HCT116 (cell line): ENCODE data around the gene USP3. TPM values are rescaled to one million over a fixed set of nuclear protein-coding genes. Genes with fewer than 3 reads are reported as not detected.

ENCODE experiments used
- ATAC-seq: fragments of 200-7000 bp; cut with Tn5 transposase; 2 replicates; pipeline ENCODE4 v1.9.1; 2020; ENCODE audit warnings: mild to moderate bottlenecking, moderate library complexity
- BruUV-seq: library from RNA; stranded (reverse); fragments of 400-500 nt; replicated peaks from 2 replicates; lab custom pipeline; 2021; lab: Mats Ljungman, UMichigan
- CTCF ChIA-PET: fragments of 300-600 bp; sonication (Branson Sonifier 250); formaldehyde crosslinking; loops from one replicate; lab custom pipeline; 2021; ENCODE audit warnings: antibody characterized with exemption; lab: Charles Lee
- POLR2A ChIA-PET: fragments of 300-600, 350-600 bp; sonication (Branson Sonifier 250); formaldehyde crosslinking; loops from one replicate; lab custom pipeline; 2021; ENCODE audit warnings: antibody characterized with exemption; lab: Charles Lee
- RAD21 ChIA-PET, 2 experiments: fragments of 300-600 bp; sonication (Branson Sonifier 250); formaldehyde crosslinking; loops; one replicate each; lab custom pipeline; 2023; ENCODE audit warnings: low total read pairs in 2 of 2; ENCODE audit not compliant: uncharacterized antibody in 2 of 2, unreplicated experiment in 2 of 2, low non-redundant PET in 1 of 2; lab: Charles Lee
- DNase-seq: peaks from one replicate; pipeline ENCODE4 v3.0.0-alpha.2; 2010; ENCODE audit warnings: low read depth, low spot score
- H2AFZ ChIP-seq: fragments of 200-600 bp; shearing (Covaris generic), sonication (generic); 2 replicates; pipeline ENCODE4 v1.6.1; 2017; ENCODE audit warnings: low read depth, mixed run types, mixed read lengths, antibody characterized with exemption, low read length; ENCODE audit not compliant: poor library complexity, severe bottlenecking
- H3K27ac ChIP-seq: 2 replicates; pipeline ENCODE4 v1.5.1; 2012; ENCODE audit warnings: low read depth, low read length
- H3K27me3 ChIP-seq: fragments of 200-600 bp; sonication (generic); 2 replicates; pipeline ENCODE4 v1.6.1; 2016; ENCODE audit warnings: mixed run types, low read length, mixed read lengths; ENCODE audit not compliant: insufficient read depth
- H3K36me3 ChIP-seq, 2 experiments: fragments of 200-500 bp in 1 of 2; fragments of 200-600 bp in 1 of 2; sonication (Bioruptor generic) in 1 of 2; sonication (generic) in 1 of 2; 2 replicates each; pipeline versions ENCODE4 v1.5.1 to v1.6.1; 2014 to 2016; ENCODE audit warnings: low read length in 2 of 2, inconsistent platforms in 1 of 2, mixed read lengths in 1 of 2, mixed run types in 1 of 2; ENCODE audit not compliant: insufficient read depth in 2 of 2, control insufficient read depth in 1 of 2
- H3K4me1 ChIP-seq, 2 experiments: fragments of 200-600 bp in 1 of 2; sonication (generic) in 1 of 2; 2 replicates each; pipeline versions ENCODE4 v1.5.1 to v1.6.1; 2012 to 2017; ENCODE audit warnings: low read length in 2 of 2, inconsistent platforms in 1 of 2, mild to moderate bottlenecking in 1 of 2, mixed read lengths in 1 of 2, mixed run types in 1 of 2, moderate library complexity in 1 of 2; ENCODE audit not compliant: insufficient read depth in 2 of 2, control insufficient read depth in 1 of 2
- H3K4me2 ChIP-seq: fragments of 200-600 bp; sonication (generic); 2 replicates; pipeline ENCODE4 v1.6.1; 2017; ENCODE audit warnings: mixed run types, low read length, mixed read lengths
- H3K4me3 ChIP-seq, 2 experiments: fragments of 200-600 bp in 1 of 2; sonication (generic) in 1 of 2; replicated peaks in 1 of 2; 2 replicates each; pipeline ENCODE4 v1.5.1; 2011 to 2016; ENCODE audit warnings: low read length in 2 of 2, control low read depth in 1 of 2, low read depth in 1 of 2, mild to moderate bottlenecking in 1 of 2, mixed read lengths in 1 of 2, mixed run types in 1 of 2
- H3K79me2 ChIP-seq: fragments of 200-600 bp; sonication (generic); 2 replicates; pipeline ENCODE4 v1.6.1; 2017; ENCODE audit warnings: mild to moderate bottlenecking, mixed run types, low read length, moderate library complexity, mixed read lengths; ENCODE audit not compliant: insufficient read depth
- H3K9ac ChIP-seq: fragments of 200-600 bp; sonication (generic); 2 replicates; pipeline ENCODE4 v1.6.1; 2016; ENCODE audit warnings: low read length, mixed read lengths
- H3K9me2 ChIP-seq: fragments of 200-600 bp; sonication (generic), shearing (Covaris generic); 2 replicates; pipeline ENCODE4 v1.6.1; 2017; ENCODE audit warnings: mixed run types, mild to moderate bottlenecking, moderate library complexity; ENCODE audit not compliant: insufficient read depth
- H3K9me3 ChIP-seq, 2 experiments: fragments of 200-500 bp in 1 of 2; fragments of 200-600 bp in 1 of 2; sonication (Bioruptor generic) in 1 of 2; sonication (generic) in 1 of 2; 2 replicates each; pipeline ENCODE4 v1.6.1; 2014 to 2017; ENCODE audit warnings: low read length in 2 of 2, mixed read lengths in 2 of 2, inconsistent platforms in 1 of 2, low read depth in 1 of 2, mild to moderate bottlenecking in 1 of 2, mixed run types in 1 of 2, moderate library complexity in 1 of 2; ENCODE audit not compliant: control insufficient read depth in 1 of 2, insufficient read depth in 1 of 2
- H4K20me1 ChIP-seq: fragments of 200-600 bp; sonication (generic), shearing (Covaris generic); 2 replicates; pipeline ENCODE4 v1.6.1; 2017; ENCODE audit warnings: mixed run types, mild to moderate bottlenecking, moderate library complexity; ENCODE audit not compliant: insufficient read depth
- CBX3 ChIP-seq: IDR thresholded peaks from 2 replicates; pipeline ENCODE4 v1.6.1; 2012; ENCODE audit warnings: low read depth
- CTCF ChIP-seq, 3 experiments: fragments of 200-600 bp in 1 of 3; sonication (generic) in 1 of 3; IDR thresholded peaks in 2 of 3; conservative IDR thresholded peaks in 1 of 3; 2 replicates each; pipeline ENCODE4 v1.5.1; 2012 to 2017; ENCODE audit warnings: low read depth in 2 of 3, low read length in 2 of 3, antibody characterized with exemption in 1 of 3, borderline replicate concordance in 1 of 3, control low read depth in 1 of 3, mild to moderate bottlenecking in 1 of 3, mixed read lengths in 1 of 3, mixed run types in 1 of 3, moderate library complexity in 1 of 3; ENCODE audit not compliant: insufficient read depth in 1 of 3
- EGR1 ChIP-seq: IDR thresholded peaks from 2 replicates; pipeline ENCODE4 v1.6.1; 2012; ENCODE audit warnings: low read depth
- EZH2 ChIP-seq: fragments of 200-600 bp; sonication (generic); IDR thresholded peaks from 2 replicates; pipeline ENCODE4 v1.6.1; 2017; ENCODE audit warnings: antibody characterized with exemption, mixed run types
- EZH2phosphoT487 ChIP-seq: fragments of 200-600 bp; IDR thresholded peaks from 2 replicates; pipeline ENCODE4 v1.6.1; 2018; ENCODE audit warnings: antibody characterized with exemption, borderline replicate concordance
- SIN3A ChIP-seq: IDR thresholded peaks from 2 replicates; pipeline ENCODE4 v1.6.1; 2012; ENCODE audit warnings: low read depth
- SP1 ChIP-seq: IDR thresholded peaks from 2 replicates; pipeline ENCODE4 v1.6.1; 2012; ENCODE audit warnings: low read depth
- SRF ChIP-seq: IDR thresholded peaks from 2 replicates; pipeline ENCODE4 v1.6.1; 2012; ENCODE audit warnings: low read depth
- intact Hi-C: fragments of 100-400 bp; cut with micrococcal nuclease; formaldehyde crosslinking; loops from 2 replicates; pipeline ENCODE4 v1.10.0; 2022
- total RNA-seq: library from RNA; stranded (reverse); gene quantifications from one replicate; pipeline ENCODE4 v1.2.1, GENCODE V29; 2021; ENCODE audit not compliant: unreplicated experiment
- TF ChIP-seq, protein P1 (sequence below): IDR thresholded peaks from 2 replicates; pipeline ENCODE4 v1.6.1; 2011; ENCODE audit warnings: mild to moderate bottlenecking, low read length, moderate library complexity; ENCODE audit not compliant: insufficient replicate concordance; ENCODE audit errors: extremely low read depth
- TF ChIP-seq, protein P2 (sequence below): IDR thresholded peaks from 2 replicates; pipeline ENCODE4 v1.6.1; 2012

The USP3 gene
- total RNA-seq, 1 experiment from 2014 or later, result 61.6 TPM

DNA sequence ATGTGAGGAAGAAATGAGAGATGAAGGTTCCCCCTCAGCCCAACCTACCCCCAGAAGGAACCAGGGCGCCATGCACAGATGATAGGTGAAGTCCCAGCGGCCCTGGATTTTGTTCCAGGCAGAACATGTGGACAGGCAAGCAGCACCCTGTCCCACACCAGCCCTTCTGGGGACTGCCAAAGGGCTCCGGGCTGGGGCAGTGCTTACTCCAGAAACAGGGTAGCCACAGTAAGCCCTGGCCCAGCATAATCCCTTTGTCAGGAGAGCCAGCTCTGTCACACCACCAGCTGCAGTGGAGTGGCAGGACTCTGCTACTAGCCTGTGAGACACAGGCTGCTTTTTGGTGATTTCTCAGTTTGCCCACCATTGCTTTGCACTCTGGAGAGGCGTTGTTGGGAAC is 99.1 kb downstream of the USP3 start:
- H3K27ac ChIP-seq, result no peak overlapping the region
- H3K36me3 ChIP-seq, result no peaks in the 10 kb centered on the region
- H3K9ac ChIP-seq, result no peak overlapping the region
- TF ChIP-seq SP1 (no peak), SRF (no peak), SIN3A (no peak), CBX3 (no peak), EZH2phosphoT487 (no peak), EGR1 (no peak), EZH2 (no peak), CTCF (IDR thresholded peaks at IDR 0.05 in 2 of 3, conservative IDR thresholded peaks at IDR 0.05 in 1 of 3; ENCODE audit: borderline replicate concordance in 1 of 3, insufficient read depth in 1 of 3, low read depth in 2 of 3, low read length in 2 of 3) (no peak)
- TF ChIP-seq, protein P1, sequence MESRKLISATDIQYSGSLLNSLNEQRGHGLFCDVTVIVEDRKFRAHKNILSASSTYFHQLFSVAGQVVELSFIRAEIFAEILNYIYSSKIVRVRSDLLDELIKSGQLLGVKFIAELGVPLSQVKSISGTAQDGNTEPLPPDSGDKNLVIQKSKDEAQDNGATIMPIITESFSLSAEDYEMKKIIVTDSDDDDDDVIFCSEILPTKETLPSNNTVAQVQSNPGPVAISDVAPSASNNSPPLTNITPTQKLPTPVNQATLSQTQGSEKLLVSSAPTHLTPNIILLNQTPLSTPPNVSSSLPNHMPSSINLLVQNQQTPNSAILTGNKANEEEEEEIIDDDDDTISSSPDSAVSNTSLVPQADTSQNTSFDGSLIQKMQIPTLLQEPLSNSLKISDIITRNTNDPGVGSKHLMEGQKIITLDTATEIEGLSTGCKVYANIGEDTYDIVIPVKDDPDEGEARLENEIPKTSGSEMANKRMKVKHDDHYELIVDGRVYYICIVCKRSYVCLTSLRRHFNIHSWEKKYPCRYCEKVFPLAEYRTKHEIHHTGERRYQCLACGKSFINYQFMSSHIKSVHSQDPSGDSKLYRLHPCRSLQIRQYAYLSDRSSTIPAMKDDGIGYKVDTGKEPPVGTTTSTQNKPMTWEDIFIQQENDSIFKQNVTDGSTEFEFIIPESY, result no peak
- TF ChIP-seq, protein P2, sequence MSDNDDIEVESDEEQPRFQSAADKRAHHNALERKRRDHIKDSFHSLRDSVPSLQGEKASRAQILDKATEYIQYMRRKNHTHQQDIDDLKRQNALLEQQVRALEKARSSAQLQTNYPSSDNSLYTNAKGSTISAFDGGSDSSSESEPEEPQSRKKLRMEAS, result no peak
- no peak overlapping the region for H3K4me2 ChIP-seq
- no peaks in the 10 kb centered on the region for H3K79me2 ChIP-seq
- H3K9me2 ChIP-seq, result no peaks in the 10 kb centered on the region
- ChIA-PET CTCF (no interaction called here), RAD21 (no interaction called here), POLR2A (no interaction called here)
- ATAC-seq, result no peak
- no TSS peak for BruUV-seq
- no peak overlapping the region for H3K4me3 ChIP-seq
- H4K20me1 ChIP-seq, result no peaks in the 10 kb centered on the region
- intact Hi-C loops, result no loop called here
- peaks cover 12 to 31% of the 10 kb centered on the region in 2 experiments; a peak in 3 of 4 replicates for H3K4me1 ChIP-seq
- no peaks in the 10 kb centered on the region for H3K27me3 ChIP-seq
- DNase-seq, result no peak
- no peaks in the 10 kb centered on the region for H3K9me3 ChIP-seq
- H2AFZ ChIP-seq, result no peak overlapping the region
